ENCODE results near the gene PRKN. TPM values are rescaled to one million over a fixed set of nuclear protein-coding genes. Genes with fewer than 3 reads are reported as not detected.
A peak's percentile ranks its signal among the peaks of the same experiment; 100 is the strongest.

Gene PRKN
- total and polyA plus RNA-seq, 2 experiments from 2014 or later, result 11.7 to 28.1 TPM

- no peaks in the 10 kb centered on the region for H3K9me3 ChIP-seq (ENCODE audit: low read depth)
- TF ChIP-seq CTCF (IDR thresholded peaks at IDR 0.05; ENCODE audit: low read depth, low read length), result no peak
- H3K27ac ChIP-seq, result no peak overlapping the region
- no peak overlapping the region for H3K4me3 ChIP-seq
- no peaks in the 10 kb centered on the region for H3K36me3 ChIP-seq
- no peaks in the 10 kb centered on the region for H3K27me3 ChIP-seq
- H3K4me1 ChIP-seq (ENCODE audit: low read depth), result peaks cover 9% of the 10 kb centered on the region
- DNase-seq (ENCODE audit: low read depth in 1 of 2, low spot score in 1 of 2), result no peak
These were observed 1323.8 kb downstream of the PRKN start for GRCh38 chr6:161403717-161404116.

GRCh38 chr6:161401587-161402309 is 1325.8 kb downstream of the PRKN start:
- Histone ChIP-seq H3K36me3 (no peaks in the 10 kb centered on the region), H3K4me1 (ENCODE audit: low read depth) (no peaks in the 10 kb centered on the region), H3K27me3 (no peaks in the 10 kb centered on the region), H3K27ac (no peak overlapping the region), H3K9me3 (ENCODE audit: low read depth) (no peaks in the 10 kb centered on the region), H3K4me3 (no peak overlapping the region)
- no peak for DNase-seq (ENCODE audit: low read depth in 1 of 2, low spot score in 1 of 2)
- no peak for TF ChIP-seq CTCF (IDR thresholded peaks at IDR 0.05; ENCODE audit: low read depth, low read length)

GRCh38 chr6:161400671-161401070 is 1326.9 kb downstream of the PRKN start:
- Histone ChIP-seq H3K36me3 (no peaks in the 10 kb centered on the region), H3K9me3 (ENCODE audit: low read depth) (no peaks in the 10 kb centered on the region), H3K4me3 (no peak overlapping the region), H3K27ac (no peak overlapping the region), H3K4me1 (ENCODE audit: low read depth) (peaks cover 6% of the 10 kb centered on the region), H3K27me3 (no peaks in the 10 kb centered on the region)
- TF ChIP-seq CTCF (IDR thresholded peaks at IDR 0.05; ENCODE audit: low read depth, low read length), result no peak
- peak in 1 of 2 donors; percentile 13 for DNase-seq (ENCODE audit: low read depth in 1 of 2, low spot score in 1 of 2)

GRCh38 chr6:161396539-161396938 is 1331.0 kb downstream of the PRKN start:
- no peaks in the 10 kb centered on the region for H3K36me3 ChIP-seq
- no peaks in the 10 kb centered on the region for H3K27me3 ChIP-seq
- H3K9me3 ChIP-seq (ENCODE audit: low read depth), result no peaks in the 10 kb centered on the region
- no peak for DNase-seq (ENCODE audit: low read depth in 1 of 2, low spot score in 1 of 2)
- TF ChIP-seq CTCF (IDR thresholded peaks at IDR 0.05; ENCODE audit: low read depth, low read length), result no peak
- no peak overlapping the region for H3K4me3 ChIP-seq
- H3K4me1 ChIP-seq (ENCODE audit: low read depth), result peaks cover 12% of the 10 kb centered on the region
- no peak overlapping the region for H3K27ac ChIP-seq

GRCh38 chr6:161395716-161396231 is 1331.8 kb downstream of the PRKN start:
- no peak for TF ChIP-seq CTCF (IDR thresholded peaks at IDR 0.05; ENCODE audit: low read depth, low read length)
- Histone ChIP-seq H3K27ac (peak overlapping the region; percentile 42), H3K4me3 (no peak overlapping the region), H3K27me3 (no peaks in the 10 kb centered on the region), H3K4me1 (ENCODE audit: low read depth) (peaks cover 12% of the 10 kb centered on the region), H3K9me3 (ENCODE audit: low read depth) (no peaks in the 10 kb centered on the region), H3K36me3 (no peaks in the 10 kb centered on the region)
- peak in 1 of 2 donors; percentile 67 for DNase-seq (ENCODE audit: low read depth in 1 of 2, low spot score in 1 of 2)
